ENCODE results near the gene RHOF. TPM values are rescaled to one million over a fixed set of nuclear protein-coding genes. Genes with fewer than 3 reads are reported as not detected.

The RHOF gene
- total RNA-seq, 3 donors from 2014 or later, result 45.5 to 86.7 (median 83.2) TPM

DNA sequence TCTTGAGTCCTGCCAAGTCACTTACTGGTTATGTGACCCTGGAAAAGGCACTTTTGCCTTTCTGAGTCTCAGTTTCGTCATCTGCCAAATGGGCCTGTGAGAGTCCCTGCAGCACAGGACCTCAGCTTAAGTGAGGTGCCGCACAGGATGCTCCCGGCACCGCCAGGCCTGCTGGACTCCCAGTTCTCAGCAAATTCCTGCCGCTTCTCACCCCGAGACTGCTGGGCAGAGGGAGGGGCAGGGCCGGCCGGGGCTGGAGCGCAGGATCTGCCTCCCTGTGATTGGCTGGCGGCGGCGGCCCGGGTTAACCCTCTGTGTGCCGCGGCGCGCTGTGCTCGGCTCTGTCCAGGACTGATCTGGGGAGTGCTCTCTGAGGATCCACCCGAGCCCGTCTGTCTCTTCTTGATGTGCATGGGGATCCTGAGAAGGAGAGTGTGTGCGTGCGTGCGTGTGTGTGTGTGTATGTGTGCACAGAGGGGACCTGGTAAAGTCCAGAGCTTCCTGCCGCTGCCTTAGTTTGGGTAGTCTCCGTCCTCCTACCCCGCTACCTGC, 18.9 kb upstream of the RHOF start:
- intact Hi-C loops (cut with DNase I, micrococcal nuclease), result no loop called here
- DNase-seq, result peak; percentile 84 to 88 (median 86)
- Histone ChIP-seq H3K36me3 (ENCODE audit: low read depth) (no peaks in the 10 kb centered on the region), H3K4me3 (peak overlapping the region; percentile 16), H3K9me3 (no peaks in the 10 kb centered on the region), H3K4me1 (ENCODE audit: low read depth) (peaks cover 30% of the 10 kb centered on the region)
- ATAC-seq, result peak; percentile 93
- TF ChIP-seq, protein P1, sequence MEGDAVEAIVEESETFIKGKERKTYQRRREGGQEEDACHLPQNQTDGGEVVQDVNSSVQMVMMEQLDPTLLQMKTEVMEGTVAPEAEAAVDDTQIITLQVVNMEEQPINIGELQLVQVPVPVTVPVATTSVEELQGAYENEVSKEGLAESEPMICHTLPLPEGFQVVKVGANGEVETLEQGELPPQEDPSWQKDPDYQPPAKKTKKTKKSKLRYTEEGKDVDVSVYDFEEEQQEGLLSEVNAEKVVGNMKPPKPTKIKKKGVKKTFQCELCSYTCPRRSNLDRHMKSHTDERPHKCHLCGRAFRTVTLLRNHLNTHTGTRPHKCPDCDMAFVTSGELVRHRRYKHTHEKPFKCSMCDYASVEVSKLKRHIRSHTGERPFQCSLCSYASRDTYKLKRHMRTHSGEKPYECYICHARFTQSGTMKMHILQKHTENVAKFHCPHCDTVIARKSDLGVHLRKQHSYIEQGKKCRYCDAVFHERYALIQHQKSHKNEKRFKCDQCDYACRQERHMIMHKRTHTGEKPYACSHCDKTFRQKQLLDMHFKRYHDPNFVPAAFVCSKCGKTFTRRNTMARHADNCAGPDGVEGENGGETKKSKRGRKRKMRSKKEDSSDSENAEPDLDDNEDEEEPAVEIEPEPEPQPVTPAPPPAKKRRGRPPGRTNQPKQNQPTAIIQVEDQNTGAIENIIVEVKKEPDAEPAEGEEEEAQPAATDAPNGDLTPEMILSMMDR (IDR thresholded peaks at IDR 0.05), result peak; percentile 29

DNA sequence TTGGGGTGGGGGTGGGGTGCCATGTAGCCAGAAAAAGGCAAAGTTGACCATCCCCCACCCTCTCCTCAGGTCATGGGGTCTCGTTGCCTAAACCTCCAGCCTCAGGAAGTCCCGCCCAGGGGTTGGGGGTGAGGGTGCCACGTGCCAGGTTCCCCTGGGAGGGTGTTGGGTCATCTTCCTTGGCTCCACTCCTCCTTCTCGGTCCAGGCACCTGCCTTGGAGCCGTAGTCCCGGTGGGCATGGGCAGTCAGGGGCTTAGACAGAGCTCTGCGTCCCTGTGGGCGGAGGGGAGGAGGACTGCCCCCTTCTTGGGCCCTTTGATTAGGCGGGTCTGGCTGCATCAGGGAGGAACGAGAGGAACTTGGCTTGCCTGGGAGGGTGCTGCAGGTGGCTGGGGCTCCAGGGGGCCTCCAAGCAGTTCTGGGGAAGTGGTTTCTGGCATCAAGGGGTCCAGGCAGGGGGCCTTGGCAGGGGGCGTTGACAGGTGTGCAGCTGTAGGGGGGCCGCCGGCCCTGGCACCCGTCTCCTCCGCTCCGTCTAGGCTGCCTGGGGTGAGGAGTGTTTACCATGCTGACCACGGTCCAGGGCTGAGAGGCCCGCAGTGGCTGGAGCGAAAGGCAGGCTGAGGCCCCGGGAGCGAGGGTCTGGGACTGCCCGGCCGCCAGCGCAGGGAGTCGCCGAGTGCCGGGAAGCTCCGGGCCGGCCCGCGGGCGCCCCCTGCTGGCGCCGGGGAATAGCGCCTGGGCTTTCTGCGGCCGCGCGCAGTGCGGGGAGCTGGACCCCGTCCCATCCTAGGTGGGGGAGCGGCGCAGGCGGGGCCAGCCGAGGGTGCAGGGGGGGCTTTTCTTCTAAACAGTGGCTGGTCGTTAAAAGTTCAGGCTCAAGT, 18.2 kb upstream of the RHOF start:
- DNase-seq (peak; percentile 70 to 83 (median 78)), ATAC-seq (peak; percentile 94)
- H3K36me3 ChIP-seq (ENCODE audit: low read depth), result no peaks in the 10 kb centered on the region
- H3K9me3 ChIP-seq, result no peaks in the 10 kb centered on the region
- TF ChIP-seq, protein P1 (IDR thresholded peaks at IDR 0.05), result peak; percentile 98
- intact Hi-C loops (cut with DNase I, micrococcal nuclease), result no loop called here
- H3K4me1 ChIP-seq (ENCODE audit: low read depth), result peaks cover 34% of the 10 kb centered on the region
- peak overlapping the region; percentile 16 for H3K4me3 ChIP-seq

DNA sequence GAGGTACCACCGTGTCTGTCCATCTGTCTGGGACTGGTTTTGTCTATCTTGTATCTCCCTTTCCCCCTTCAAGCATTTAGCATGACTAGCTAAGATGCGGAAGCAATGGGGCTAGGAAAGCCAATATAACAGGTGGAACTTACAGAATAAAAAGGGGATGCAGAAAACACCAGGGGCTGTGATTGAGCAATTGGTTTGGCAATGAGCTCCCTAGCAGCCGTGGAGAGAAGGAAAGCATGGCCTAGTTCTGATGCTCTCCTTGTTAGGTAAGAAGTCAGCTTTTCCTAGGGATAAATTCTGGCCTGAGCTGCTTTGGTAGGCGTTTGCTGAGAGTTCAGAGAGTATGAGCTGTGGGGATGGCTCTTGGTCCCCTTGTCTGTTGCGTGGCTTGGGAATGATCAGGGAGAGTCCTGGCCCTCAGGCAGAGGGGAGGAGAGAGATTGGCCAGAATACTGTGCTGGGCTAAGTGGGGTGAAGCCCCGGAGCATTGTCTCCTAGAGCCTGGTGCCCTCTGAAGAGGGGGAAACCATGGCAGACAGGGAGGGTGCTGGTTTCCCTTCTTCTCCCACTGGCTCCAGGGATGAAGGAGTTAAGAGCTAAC, 17.4 kb upstream of the RHOF start:
- ATAC-seq, result no peak
- Histone ChIP-seq H3K9me3 (no peaks in the 10 kb centered on the region), H3K4me1 (ENCODE audit: low read depth) (peaks cover 41% of the 10 kb centered on the region), H3K4me3 (no peak overlapping the region), H3K36me3 (ENCODE audit: low read depth) (no peaks in the 10 kb centered on the region)
- no peak for DNase-seq
- TF ChIP-seq, protein P1 (IDR thresholded peaks at IDR 0.05), result no peak
- intact Hi-C loops (cut with DNase I, micrococcal nuclease), result no loop called here

DNA sequence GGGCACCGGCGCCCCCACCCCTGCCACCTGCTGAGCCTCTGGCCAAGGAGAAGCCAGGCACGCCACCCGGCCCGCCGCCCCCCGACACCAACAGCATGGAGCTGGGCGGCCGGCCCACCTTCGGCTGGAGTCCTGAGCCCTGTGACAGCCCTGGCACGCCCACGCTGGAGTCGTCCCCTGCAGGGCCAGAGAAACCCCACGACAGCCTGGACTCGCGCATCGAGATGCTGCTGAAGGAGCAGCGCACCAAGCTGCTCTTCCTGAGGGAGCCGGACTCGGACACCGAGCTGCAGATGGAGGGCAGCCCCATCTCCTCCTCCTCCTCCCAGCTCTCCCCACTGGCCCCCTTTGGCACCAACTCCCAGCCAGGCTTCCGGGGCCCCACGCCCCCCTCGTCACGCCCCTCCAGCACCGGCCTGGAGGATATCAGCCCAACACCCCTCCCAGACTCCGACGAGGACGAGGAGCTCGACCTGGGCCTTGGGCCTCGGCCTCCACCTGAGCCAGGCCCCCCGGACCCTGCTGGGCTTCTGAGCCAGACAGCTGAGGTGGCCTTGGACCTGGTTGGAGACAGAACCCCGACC, 16.8 kb upstream of the RHOF start:
- intact Hi-C loops (cut with DNase I, micrococcal nuclease), result no loop called here
- ATAC-seq, result no peak
- TF ChIP-seq, protein P1 (IDR thresholded peaks at IDR 0.05), result no peak
- Histone ChIP-seq H3K36me3 (ENCODE audit: low read depth) (no peaks in the 10 kb centered on the region), H3K9me3 (no peaks in the 10 kb centered on the region), H3K4me3 (no peak overlapping the region), H3K4me1 (ENCODE audit: low read depth) (peaks cover 44% of the 10 kb centered on the region)
- peak in 1 of 3 donors; percentile 54 for DNase-seq

DNA sequence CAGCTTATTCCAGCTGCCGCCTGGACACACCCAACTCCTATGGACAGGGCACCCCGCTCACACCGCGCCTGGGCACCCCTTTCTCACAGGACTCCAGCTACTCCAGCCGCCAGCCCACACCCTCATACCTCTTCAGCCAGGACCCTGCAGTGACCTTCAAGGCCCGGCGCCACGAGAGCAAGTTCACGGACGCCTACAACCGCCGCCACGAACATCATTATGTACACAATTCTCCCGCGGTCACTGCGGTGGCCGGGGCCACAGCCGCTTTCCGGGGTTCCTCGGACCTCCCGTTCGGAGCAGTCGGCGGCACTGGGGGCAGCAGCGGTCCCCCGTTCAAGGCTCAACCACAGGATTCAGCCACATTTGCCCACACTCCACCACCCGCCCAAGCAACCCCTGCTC, 16.2 kb upstream of the RHOF start:
- Histone ChIP-seq H3K4me1 (ENCODE audit: low read depth) (peaks cover 44% of the 10 kb centered on the region), H3K36me3 (ENCODE audit: low read depth) (no peaks in the 10 kb centered on the region), H3K9me3 (no peaks in the 10 kb centered on the region), H3K4me3 (no peak overlapping the region)
- TF ChIP-seq, protein P1 (IDR thresholded peaks at IDR 0.05), result no peak
- ATAC-seq, result no peak
- intact Hi-C loops (cut with DNase I, micrococcal nuclease), result no loop called here
- DNase-seq, result peak in 1 of 3 donors; percentile 54

Data from mucosa of descending colon (tissue), 3 donors.